SK-N-SH (cell line): ENCODE measurements around the gene MAPK1. TPM values are rescaled to one million over a fixed set of nuclear protein-coding genes. Genes with fewer than 3 reads are reported as not detected.

Experiments used
- CTCF ChIA-PET: fragments of 300-600, 350-600 bp; formaldehyde crosslinking; extraction: SDS; loops from one replicate; lab custom pipeline; 2021; lab: Yijun Ruan, JAX
- POLR2A ChIA-PET: fragments of 350-600 bp; sonication (Branson Sonifier 250); formaldehyde crosslinking; extraction: SDS; loops from one replicate; lab custom pipeline; 2020; ENCODE audit warnings: antibody characterized with exemption, inconsistent platforms; lab: Yijun Ruan, JAX
- DNase-seq: peaks from one replicate; pipeline ENCODE4 v3.0.0; 2012
- H2AFZ ChIP-seq: fragments of 200-600 bp; sonication (generic); 2 replicates; pipeline ENCODE4 v1.8.1; 2016; ENCODE audit warnings: antibody characterized with exemption, mild to moderate bottlenecking, low read depth
- H3F3A ChIP-seq: fragments of 200-600 bp; sonication (generic); replicated peaks from 2 replicates; pipeline ENCODE3; 2016; ENCODE audit warnings: antibody characterized with exemption, mild to moderate bottlenecking; ENCODE audit not compliant: insufficient read depth
- H3K27ac ChIP-seq, 2 experiments: fragments of 200-500 bp in 1 of 2; fragments of 200-600 bp in 1 of 2; sonication (Bioruptor generic) in 1 of 2; sonication (generic), shearing (Covaris generic) in 1 of 2; 2 replicates each; pipeline versions ENCODE4 v1.5.1 to v1.6.1; 2014 to 2016; ENCODE audit warnings: low read depth in 2 of 2, inconsistent platforms in 1 of 2, low read length in 1 of 2, mild to moderate bottlenecking in 1 of 2, mixed read lengths in 1 of 2
- H3K27me3 ChIP-seq: fragments of 200-600 bp; sonication (generic), shearing (Covaris generic); 2 replicates; pipeline ENCODE4 v1.6.1; 2016; ENCODE audit warnings: mixed run types; ENCODE audit not compliant: insufficient read depth
- H3K36me3 ChIP-seq, 2 experiments: fragments of 200-500 bp in 1 of 2; fragments of 200-600 bp in 1 of 2; sonication (Bioruptor generic) in 1 of 2; sonication (generic) in 1 of 2; replicated peaks in 1 of 2; 2 replicates each; pipeline versions ENCODE3 to v1.5.1; 2014 to 2016; ENCODE audit warnings: low read length in 1 of 2, mild to moderate bottlenecking in 1 of 2; ENCODE audit not compliant: insufficient read depth in 2 of 2, control insufficient read depth in 1 of 2
- H3K4me1 ChIP-seq, 2 experiments: fragments of 200-500 bp in 1 of 2; fragments of 200-600 bp in 1 of 2; sonication (Bioruptor generic) in 1 of 2; sonication (generic), shearing (Covaris generic) in 1 of 2; 2 replicates each; pipeline versions ENCODE4 v1.5.1 to v1.6.1; 2014 to 2016; ENCODE audit warnings: low read depth in 1 of 2, low read length in 1 of 2, mixed run types in 1 of 2; ENCODE audit not compliant: insufficient read depth in 2 of 2, control insufficient read depth in 1 of 2
- H3K4me2 ChIP-seq: fragments of 200-600 bp; sonication (generic), shearing (Covaris generic); 2 replicates; pipeline ENCODE4 v1.6.1; 2017; ENCODE audit warnings: mixed run types
- H3K4me3 ChIP-seq, 2 experiments: fragments of 200-500 bp in 1 of 2; fragments of 200-600 bp in 1 of 2; sonication (Bioruptor generic) in 1 of 2; sonication (generic), shearing (Covaris generic) in 1 of 2; 2 replicates each; pipeline versions ENCODE4 v1.5.1 to v1.8.1; 2014 to 2016; ENCODE audit warnings: low read depth in 2 of 2, inconsistent platforms in 1 of 2, low read length in 1 of 2, mild to moderate bottlenecking in 1 of 2, mixed read lengths in 1 of 2, moderate library complexity in 1 of 2
- H3K79me2 ChIP-seq: fragments of 200-600 bp; sonication (generic); 2 replicates; pipeline ENCODE4 v1.8.1; 2017; ENCODE audit warnings: mild to moderate bottlenecking; ENCODE audit not compliant: insufficient read depth
- H3K9ac ChIP-seq: fragments of 200-600 bp; sonication (generic); 2 replicates; pipeline ENCODE4 v1.6.1; 2017; ENCODE audit warnings: mixed run types
- H3K9me2 ChIP-seq: fragments of 200-600 bp; sonication (generic); 2 replicates; pipeline ENCODE4 v1.6.1; 2017; ENCODE audit warnings: mixed run types
- H3K9me3 ChIP-seq: fragments of 200-600 bp; sonication (generic); 2 replicates; pipeline ENCODE4 v1.6.1; 2017; ENCODE audit warnings: mixed run types, mild to moderate bottlenecking, moderate library complexity
- H4K20me1 ChIP-seq: fragments of 200-600 bp; sonication (generic); 2 replicates; pipeline ENCODE4 v1.6.1; 2017; ENCODE audit warnings: mild to moderate bottlenecking, mixed run types; ENCODE audit not compliant: insufficient read depth
- EP300 ChIP-seq, 2 experiments: IDR thresholded peaks; 2 replicates each; pipeline versions ENCODE4 v1.4.0 to v1.6.1; 2012; ENCODE audit warnings: borderline replicate concordance in 1 of 2, low read depth in 1 of 2, low read length in 1 of 2
- FOSL2 ChIP-seq: IDR thresholded peaks from 2 replicates; pipeline ENCODE4 v1.4.0; 2012; ENCODE audit warnings: low read depth, mild to moderate bottlenecking, moderate library complexity, borderline replicate concordance
- FOXJ3 ChIP-seq: sonication (generic); formaldehyde crosslinking; IDR thresholded peaks from 2 replicates; pipeline ENCODE4 v1.5.1; 2020; ENCODE audit warnings: mild to moderate bottlenecking, missing genetic modification reagents
- JUND ChIP-seq: IDR thresholded peaks from 2 replicates; pipeline ENCODE4 v1.4.0; 2012
- MXI1 ChIP-seq: IDR thresholded peaks from 2 replicates; pipeline ENCODE4 v1.6.1; 2012; ENCODE audit warnings: mild to moderate bottlenecking, low read depth, low read length, improper control_type of control experiment
- TCF12 ChIP-seq: IDR thresholded peaks from 2 replicates; pipeline ENCODE4 v1.4.0; 2012
- YY1 ChIP-seq: IDR thresholded peaks from 2 replicates; pipeline ENCODE4 v1.4.0; 2012; ENCODE audit warnings: low read depth, mild to moderate bottlenecking
- whole genome bisulfite sequencing: methylation state at CpG from one replicate; pipeline ENCODE4 v1.1.6; 2017; ENCODE audit warnings: low lambda C conversion rate; 5-methylcytosine and 5-hydroxymethylcytosine counted together
- polyA plus RNA-seq, 3 experiments: library from polyadenylated mRNA; depleted of rRNA; stranded (reverse); fragments of >200 nt; gene quantifications; 2 replicates each; pipeline ENCODE4 v1.2.3, GENCODE V29; 2012
- TF ChIP-seq, protein P1 (sequence below): fragments of 200-600 bp; sonication (generic); IDR thresholded peaks from 2 replicates; pipeline ENCODE4 v1.6.1; 2017; ENCODE audit warnings: antibody characterized with exemption, mild to moderate bottlenecking, moderate library complexity
- TF ChIP-seq, protein P2 (sequence below): fragments of 150-350 bp; IDR thresholded peaks from 2 replicates; pipeline ENCODE4 v1.6.1; 2016; ENCODE audit warnings: mild to moderate bottlenecking, low read depth, low read length

The MAPK1 gene
- polyA plus RNA-seq, 1 of the 3 experiments (the other 2 are of a cell fraction): 25.6 TPM

DNA sequence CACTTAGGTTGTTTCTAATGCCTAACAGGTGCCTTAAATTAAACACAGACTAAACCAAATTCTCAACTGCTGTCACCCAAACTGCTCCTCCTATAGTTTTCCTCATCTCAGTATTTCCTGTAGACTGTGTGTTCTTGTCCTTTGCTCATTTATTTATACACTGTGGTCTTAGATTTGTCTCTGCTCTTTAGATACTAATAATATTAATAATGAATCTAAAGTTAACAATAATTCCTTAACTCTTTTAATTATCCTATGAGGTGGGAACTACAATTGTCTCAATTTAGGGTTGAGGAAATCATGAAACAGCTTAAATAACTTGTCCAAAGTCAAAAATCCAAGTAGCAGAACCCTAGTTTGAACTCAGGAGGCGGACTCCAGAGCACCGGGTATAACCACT lies 88.0 kb downstream of the MAPK1 start:
- no peak for DNase-seq
- H3K4me3 ChIP-seq: no peak overlapping the region
- H3K9ac ChIP-seq: no peak overlapping the region
- CTCF ChIA-PET: no interaction called here
- peaks cover 12% of the 10 kb centered on the region; the same call in 1 of the 2 replicates for H4K20me1 ChIP-seq
- H3K79me2 ChIP-seq: peaks cover 10% of the 10 kb centered on the region; the same call in 1 of the 2 replicates
- TF ChIP-seq FOXJ3 (CRISPR knock-in tag) (no peak), YY1 (no peak), FOSL2 (no peak), TCF12 (peak; percentile 14)
- TF ChIP-seq, protein P1, sequence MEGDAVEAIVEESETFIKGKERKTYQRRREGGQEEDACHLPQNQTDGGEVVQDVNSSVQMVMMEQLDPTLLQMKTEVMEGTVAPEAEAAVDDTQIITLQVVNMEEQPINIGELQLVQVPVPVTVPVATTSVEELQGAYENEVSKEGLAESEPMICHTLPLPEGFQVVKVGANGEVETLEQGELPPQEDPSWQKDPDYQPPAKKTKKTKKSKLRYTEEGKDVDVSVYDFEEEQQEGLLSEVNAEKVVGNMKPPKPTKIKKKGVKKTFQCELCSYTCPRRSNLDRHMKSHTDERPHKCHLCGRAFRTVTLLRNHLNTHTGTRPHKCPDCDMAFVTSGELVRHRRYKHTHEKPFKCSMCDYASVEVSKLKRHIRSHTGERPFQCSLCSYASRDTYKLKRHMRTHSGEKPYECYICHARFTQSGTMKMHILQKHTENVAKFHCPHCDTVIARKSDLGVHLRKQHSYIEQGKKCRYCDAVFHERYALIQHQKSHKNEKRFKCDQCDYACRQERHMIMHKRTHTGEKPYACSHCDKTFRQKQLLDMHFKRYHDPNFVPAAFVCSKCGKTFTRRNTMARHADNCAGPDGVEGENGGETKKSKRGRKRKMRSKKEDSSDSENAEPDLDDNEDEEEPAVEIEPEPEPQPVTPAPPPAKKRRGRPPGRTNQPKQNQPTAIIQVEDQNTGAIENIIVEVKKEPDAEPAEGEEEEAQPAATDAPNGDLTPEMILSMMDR: no peak
- TF ChIP-seq, protein P2, sequence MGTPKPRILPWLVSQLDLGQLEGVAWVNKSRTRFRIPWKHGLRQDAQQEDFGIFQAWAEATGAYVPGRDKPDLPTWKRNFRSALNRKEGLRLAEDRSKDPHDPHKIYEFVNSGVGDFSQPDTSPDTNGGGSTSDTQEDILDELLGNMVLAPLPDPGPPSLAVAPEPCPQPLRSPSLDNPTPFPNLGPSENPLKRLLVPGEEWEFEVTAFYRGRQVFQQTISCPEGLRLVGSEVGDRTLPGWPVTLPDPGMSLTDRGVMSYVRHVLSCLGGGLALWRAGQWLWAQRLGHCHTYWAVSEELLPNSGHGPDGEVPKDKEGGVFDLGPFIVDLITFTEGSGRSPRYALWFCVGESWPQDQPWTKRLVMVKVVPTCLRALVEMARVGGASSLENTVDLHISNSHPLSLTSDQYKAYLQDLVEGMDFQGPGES: no peak
- TF ChIP-seq, all 33 proteins: peak for 1
- Histone ChIP-seq H3K27ac (peak overlapping the region in 1 of 2 experiments; percentile 49; a peak in 2 of 4 replicates), H3K36me3 (peaks cover 6 to 30% of the 10 kb centered on the region in 2 experiments), H3K27me3 (no peaks in the 10 kb centered on the region), H3K9me2 (no peaks in the 10 kb centered on the region), H3K4me2 (no peak overlapping the region), H3K4me1 (no peaks in the 10 kb centered on the region; a peak in 1 of 4 replicates), H3K9me3 (no peaks in the 10 kb centered on the region), H3F3A (peaks cover 10% of the 10 kb centered on the region), H2AFZ (no peak overlapping the region)
- WGBS: 100% methylated on average over 2 of the region's 2 CpGs
- POLR2A ChIA-PET: no interaction called here

DNA sequence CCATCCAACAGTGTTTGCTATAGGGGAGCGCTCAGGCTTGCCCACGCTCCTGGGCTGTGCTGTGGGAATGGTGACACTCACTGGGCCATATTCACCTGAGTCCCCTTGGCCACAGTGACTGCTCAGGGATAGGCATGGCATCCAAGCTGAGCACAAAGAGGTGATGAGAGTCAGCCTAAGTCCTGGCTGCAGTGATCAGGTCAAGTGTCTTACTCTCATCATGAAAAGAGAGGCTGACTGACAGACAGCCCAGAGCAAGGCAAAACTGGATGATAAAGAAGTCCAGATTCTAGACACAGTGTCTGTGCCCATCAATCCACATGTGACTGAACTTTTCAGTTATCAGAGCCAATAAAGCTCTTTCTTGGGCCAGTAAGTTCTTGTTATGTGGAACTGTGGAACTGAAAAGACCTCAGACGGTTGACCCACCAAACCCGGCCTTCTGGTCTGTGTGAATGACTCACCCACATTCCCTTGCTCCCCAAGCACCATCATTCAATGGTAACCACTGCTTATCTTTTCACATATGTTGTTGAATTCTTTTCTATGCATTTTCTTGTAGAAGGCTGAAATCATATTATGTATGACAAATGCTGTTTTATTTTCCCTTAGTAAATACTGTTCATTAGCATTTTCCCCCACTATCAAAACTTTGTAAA lies 88.6 kb downstream of the MAPK1 start:
- 43% methylated on average over 2 of the region's 4 CpGs for WGBS
- H2AFZ ChIP-seq: no peak overlapping the region
- TF ChIP-seq JUND (peak; percentile 27), FOSL2 (peak; percentile 77), MXI1 (no peak), TCF12 (peak; percentile 51), EP300 (IDR thresholded peaks at IDR 0.05; ENCODE audit: borderline replicate concordance in 1 of 2, low read depth in 1 of 2, low read length in 1 of 2) (no peak)
- no peaks in the 10 kb centered on the region for H3K9me3 ChIP-seq
- POLR2A ChIA-PET: no interaction called here
- H4K20me1 ChIP-seq: peaks cover 12% of the 10 kb centered on the region; the same call in 1 of the 2 replicates
- no peak overlapping the region for H3K4me3 ChIP-seq
- H3K79me2 ChIP-seq: peaks cover 10% of the 10 kb centered on the region; the same call in 1 of the 2 replicates
- H3K27ac ChIP-seq: peak overlapping the region; percentile 8 to 49; a peak in 2 of 4 replicates
- no peaks in the 10 kb centered on the region; a peak in 1 of 4 replicates for H3K4me1 ChIP-seq
- no peaks in the 10 kb centered on the region for H3K9me2 ChIP-seq
- no peak for DNase-seq
- no peaks in the 10 kb centered on the region for H3K27me3 ChIP-seq
- H3K4me2 ChIP-seq: no peak overlapping the region
- peaks cover 6 to 24% of the 10 kb centered on the region in 2 experiments for H3K36me3 ChIP-seq
- peaks cover 10% of the 10 kb centered on the region for H3F3A ChIP-seq
- no peak overlapping the region for H3K9ac ChIP-seq
- CTCF ChIA-PET: no interaction called here
